ENCODE data around the gene ENSA.

- TF ChIP-seq CTCF (conservative IDR thresholded peaks at IDR 0.05; ENCODE audit: low read depth in 2 of 2) = no peak
- TF ChIP-seq, protein P1, sequence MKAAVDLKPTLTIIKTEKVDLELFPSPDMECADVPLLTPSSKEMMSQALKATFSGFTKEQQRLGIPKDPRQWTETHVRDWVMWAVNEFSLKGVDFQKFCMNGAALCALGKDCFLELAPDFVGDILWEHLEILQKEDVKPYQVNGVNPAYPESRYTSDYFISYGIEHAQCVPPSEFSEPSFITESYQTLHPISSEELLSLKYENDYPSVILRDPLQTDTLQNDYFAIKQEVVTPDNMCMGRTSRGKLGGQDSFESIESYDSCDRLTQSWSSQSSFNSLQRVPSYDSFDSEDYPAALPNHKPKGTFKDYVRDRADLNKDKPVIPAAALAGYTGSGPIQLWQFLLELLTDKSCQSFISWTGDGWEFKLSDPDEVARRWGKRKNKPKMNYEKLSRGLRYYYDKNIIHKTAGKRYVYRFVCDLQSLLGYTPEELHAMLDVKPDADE (IDR thresholded peaks at IDR 0.05) = no peak
- no peak for TF ChIP-seq POLR2AphosphoS5 (IDR thresholded peaks at IDR 0.05; ENCODE audit: low read depth)
- no peak for TF ChIP-seq EZH2 (IDR thresholded peaks at IDR 0.05; ENCODE audit: low read depth, unreplicated experiment)
- TF ChIP-seq JUNB (IDR thresholded peaks at IDR 0.05; ENCODE audit: unreplicated experiment) = no peak
- TF ChIP-seq, protein P2, sequence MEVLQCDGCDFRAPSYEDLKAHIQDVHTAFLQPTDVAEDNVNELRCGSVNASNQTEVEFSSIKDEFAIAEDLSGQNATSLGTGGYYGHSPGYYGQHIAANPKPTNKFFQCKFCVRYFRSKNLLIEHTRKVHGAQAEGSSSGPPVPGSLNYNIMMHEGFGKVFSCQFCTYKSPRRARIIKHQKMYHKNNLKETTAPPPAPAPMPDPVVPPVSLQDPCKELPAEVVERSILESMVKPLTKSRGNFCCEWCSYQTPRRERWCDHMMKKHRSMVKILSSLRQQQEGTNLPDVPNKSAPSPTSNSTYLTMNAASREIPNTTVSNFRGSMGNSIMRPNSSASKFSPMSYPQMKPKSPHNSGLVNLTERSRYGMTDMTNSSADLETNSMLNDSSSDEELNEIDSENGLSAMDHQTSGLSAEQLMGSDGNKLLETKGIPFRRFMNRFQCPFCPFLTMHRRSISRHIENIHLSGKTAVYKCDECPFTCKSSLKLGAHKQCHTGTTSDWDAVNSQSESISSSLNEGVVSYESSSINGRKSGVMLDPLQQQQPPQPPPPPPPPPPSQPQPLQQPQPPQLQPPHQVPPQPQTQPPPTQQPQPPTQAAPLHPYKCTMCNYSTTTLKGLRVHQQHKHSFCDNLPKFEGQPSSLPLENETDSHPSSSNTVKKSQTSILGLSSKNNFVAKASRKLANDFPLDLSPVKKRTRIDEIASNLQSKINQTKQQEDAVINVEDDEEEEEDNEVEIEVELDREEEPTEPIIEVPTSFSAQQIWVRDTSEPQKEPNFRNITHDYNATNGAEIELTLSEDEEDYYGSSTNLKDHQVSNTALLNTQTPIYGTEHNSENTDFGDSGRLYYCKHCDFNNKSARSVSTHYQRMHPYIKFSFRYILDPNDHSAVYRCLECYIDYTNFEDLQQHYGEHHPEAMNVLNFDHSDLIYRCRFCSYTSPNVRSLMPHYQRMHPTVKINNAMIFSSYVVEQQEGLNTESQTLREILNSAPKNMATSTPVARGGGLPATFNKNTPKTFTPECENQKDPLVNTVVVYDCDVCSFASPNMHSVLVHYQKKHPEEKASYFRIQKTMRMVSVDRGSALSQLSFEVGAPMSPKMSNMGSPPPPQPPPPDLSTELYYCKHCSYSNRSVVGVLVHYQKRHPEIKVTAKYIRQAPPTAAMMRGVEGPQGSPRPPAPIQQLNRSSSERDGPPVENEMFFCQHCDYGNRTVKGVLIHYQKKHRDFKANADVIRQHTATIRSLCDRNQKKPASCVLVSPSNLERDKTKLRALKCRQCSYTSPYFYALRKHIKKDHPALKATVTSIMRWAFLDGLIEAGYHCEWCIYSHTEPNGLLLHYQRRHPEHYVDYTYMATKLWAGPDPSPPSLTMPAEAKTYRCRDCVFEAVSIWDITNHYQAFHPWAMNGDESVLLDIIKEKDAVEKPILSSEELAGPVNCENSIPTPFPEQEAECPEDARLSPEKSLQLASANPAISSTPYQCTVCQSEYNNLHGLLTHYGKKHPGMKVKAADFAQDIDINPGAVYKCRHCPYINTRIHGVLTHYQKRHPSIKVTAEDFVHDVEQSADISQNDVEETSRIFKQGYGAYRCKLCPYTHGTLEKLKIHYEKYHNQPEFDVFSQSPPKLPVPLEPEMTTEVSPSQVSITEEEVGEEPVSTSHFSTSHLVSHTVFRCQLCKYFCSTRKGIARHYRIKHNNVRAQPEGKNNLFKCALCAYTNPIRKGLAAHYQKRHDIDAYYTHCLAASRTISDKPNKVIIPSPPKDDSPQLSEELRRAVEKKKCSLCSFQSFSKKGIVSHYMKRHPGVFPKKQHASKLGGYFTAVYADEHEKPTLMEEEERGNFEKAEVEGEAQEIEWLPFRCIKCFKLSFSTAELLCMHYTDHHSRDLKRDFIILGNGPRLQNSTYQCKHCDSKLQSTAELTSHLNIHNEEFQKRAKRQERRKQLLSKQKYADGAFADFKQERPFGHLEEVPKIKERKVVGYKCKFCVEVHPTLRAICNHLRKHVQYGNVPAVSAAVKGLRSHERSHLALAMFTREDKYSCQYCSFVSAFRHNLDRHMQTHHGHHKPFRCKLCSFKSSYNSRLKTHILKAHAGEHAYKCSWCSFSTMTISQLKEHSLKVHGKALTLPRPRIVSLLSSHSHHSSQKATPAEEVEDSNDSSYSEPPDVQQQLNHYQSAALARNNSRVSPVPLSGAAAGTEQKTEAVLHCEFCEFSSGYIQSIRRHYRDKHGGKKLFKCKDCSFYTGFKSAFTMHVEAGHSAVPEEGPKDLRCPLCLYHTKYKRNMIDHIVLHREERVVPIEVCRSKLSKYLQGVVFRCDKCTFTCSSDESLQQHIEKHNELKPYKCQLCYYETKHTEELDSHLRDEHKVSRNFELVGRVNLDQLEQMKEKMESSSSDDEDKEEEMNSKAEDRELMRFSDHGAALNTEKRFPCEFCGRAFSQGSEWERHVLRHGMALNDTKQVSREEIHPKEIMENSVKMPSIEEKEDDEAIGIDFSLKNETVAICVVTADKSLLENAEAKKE (CRISPR knock-in tag; IDR thresholded peaks at IDR 0.05) = no peak
These were observed 33.9 kb upstream of the ENSA start for GRCh38 chr1:150663321-150663720.
